Sigmoid colon (tissue), 7 donors: ENCODE results near the gene ATRNL1. TPM values are rescaled to one million over a fixed set of nuclear protein-coding genes. Genes with fewer than 3 reads are reported as not detected.

Experiments used
- DNase-seq: peaks from one replicate; pipeline ENCODE4 v3.0.0-alpha.2; 2019
- H3K27ac ChIP-seq, 4 donors: fragments of 200-600 bp; sonication (generic); one replicate each; pipeline ENCODE4 v1.5.1; 2016 to 2019; ENCODE audit warnings: mild to moderate bottlenecking in 1 of 4
- H3K27me3 ChIP-seq, 3 donors: fragments of 200-600 bp; sonication (generic); one replicate each; pipeline ENCODE4 v1.5.1; 2019; ENCODE audit warnings: mild to moderate bottlenecking in 1 of 3
- H3K36me3 ChIP-seq, 4 donors: fragments of 200-600 bp; sonication (generic); one replicate each; pipeline ENCODE4 v1.5.1; 2016 to 2019
- H3K4me1 ChIP-seq, 4 donors: fragments of 200-600 bp; sonication (generic); one replicate each; pipeline ENCODE4 v1.5.1; 2017 to 2019
- H3K4me3 ChIP-seq, 4 donors: fragments of 200-600 bp; sonication (generic); one replicate each; pipeline ENCODE4 v1.5.1; 2017 to 2019; ENCODE audit warnings: mild to moderate bottlenecking in 2 of 4, moderate library complexity in 1 of 4
- H3K9me3 ChIP-seq, 4 donors: fragments of 200-600 bp in 3 of 4; sonication (generic) in 3 of 4; one replicate each; pipeline versions ENCODE4 v1.5.1 to v1.6.1; 2013 to 2019
- CTCF ChIP-seq, 4 experiments: fragments of 450-650 bp in 3 of 4; fragments of 200-600 bp in 1 of 4; IDR thresholded peaks; one replicate each; pipeline ENCODE4 v1.5.1; 2016 to 2019; ENCODE audit warnings: antibody characterized with exemption in 4 of 4, mild to moderate bottlenecking in 3 of 4, moderate library complexity in 2 of 4
- EP300 ChIP-seq, 4 donors: sonication (generic); formaldehyde crosslinking; IDR thresholded peaks; one replicate each; pipeline ENCODE4 v1.6.1; 2017; ENCODE audit warnings: antibody characterized with exemption in 4 of 4
- POLR2A ChIP-seq, 2 donors: fragments of 450-650 bp; IDR thresholded peaks; one replicate each; pipeline ENCODE4 v1.6.1; 2016; ENCODE audit warnings: antibody characterized with exemption in 2 of 2, mild to moderate bottlenecking in 2 of 2, moderate library complexity in 2 of 2
- POLR2AphosphoS5 ChIP-seq, 4 donors: sonication (generic); formaldehyde crosslinking; IDR thresholded peaks; one replicate each; pipeline ENCODE4 v1.6.1; 2017; ENCODE audit warnings: antibody characterized with exemption in 4 of 4
- WGBS, 2 donors: extraction: QIAGEN DNeasy Blood & Tissue Kit; methylation state at CpG; one replicate each; pipeline ENCODE4 v1.1.7; 2013; 5-methylcytosine and 5-hydroxymethylcytosine counted together
- intact Hi-C: fragments of 100-400 bp; cut with DNase I; formaldehyde crosslinking; loops from one replicate; pipeline ENCODE4 v1.15.1; 2023
- polyA plus RNA-seq, 3 donors: library from polyadenylated mRNA; stranded (reverse); fragments of 200-250 nt; gene quantifications; one replicate each; pipeline ENCODE4 v1.2.3, GENCODE V29; 2013
- total RNA-seq, 4 donors: library from RNA; depleted of rRNA; stranded (reverse); fragments of >200 nt; gene quantifications; one replicate each; pipeline ENCODE4 v1.1.0, GENCODE V29; 2016
- donor health status: healthy with polysubstance abuse.
- donor health status: Bipolar disorder and iron deficiency.
- donor health status: healthy.

ATRNL1 gene
- total and polyA plus RNA-seq, 7 donors = 0.57 to 17.3 (median 6.9) TPM; not detected in 1

DNA sequence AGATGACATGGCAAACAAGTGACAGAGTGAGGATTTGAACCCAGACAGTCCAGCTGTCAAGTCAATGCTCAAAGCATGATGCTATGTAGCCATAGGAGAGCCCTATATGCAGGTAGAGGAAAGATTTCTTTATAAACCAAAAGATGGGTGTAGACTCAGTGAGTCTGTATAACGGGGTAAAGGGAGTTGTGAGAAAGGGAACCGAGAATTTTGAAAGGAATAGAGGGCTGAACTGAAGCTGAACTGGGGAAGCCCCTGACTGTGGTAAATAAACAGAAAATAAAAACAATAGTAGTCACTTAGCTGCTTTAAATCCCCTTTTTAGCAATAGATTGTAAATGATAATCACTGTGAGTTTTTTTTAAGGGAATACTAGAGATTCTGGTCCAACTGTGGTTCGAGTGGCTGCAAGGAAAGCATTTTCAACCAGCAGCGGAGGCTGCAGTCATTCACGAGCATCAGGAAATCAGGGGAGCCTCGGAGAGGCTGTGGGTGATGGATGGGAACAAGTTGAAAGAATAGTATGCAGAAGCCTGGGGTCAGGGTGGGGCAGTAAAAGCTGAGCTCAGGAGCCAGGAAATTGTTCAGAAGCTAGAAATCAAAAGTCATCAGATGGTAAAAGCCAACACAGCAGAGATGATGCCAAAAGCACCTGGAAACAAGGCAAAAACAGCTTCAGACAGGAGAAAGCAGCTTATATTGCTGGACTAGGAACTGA is 786.4 kb downstream of the ATRNL1 start:
- DNase-seq = no peak
- no peaks in the 10 kb centered on the region for H3K36me3 ChIP-seq
- no peaks in the 10 kb centered on the region for H3K27me3 ChIP-seq
- 50 to 59% methylated on average over 6 of the region's 6 CpGs for WGBS, 2 donors
- no peak overlapping the region for H3K4me3 ChIP-seq
- no peaks in the 10 kb centered on the region for H3K4me1 ChIP-seq
- H3K9me3 ChIP-seq = no peaks in the 10 kb centered on the region
- intact Hi-C loops = no loop called here
- H3K27ac ChIP-seq = no peak overlapping the region
- no peak for TF ChIP-seq POLR2AphosphoS5 (IDR thresholded peaks at IDR 0.05)

GRCh38 chr10:115882021-115882420 is 788.9 kb downstream of the ATRNL1 start:
- TF ChIP-seq POLR2AphosphoS5 (IDR thresholded peaks at IDR 0.05) = no peak
- TF ChIP-seq CTCF (IDR thresholded peaks at IDR 0.05) = no peak
- TF ChIP-seq EP300 (IDR thresholded peaks at IDR 0.05) = no peak
- no peak for TF ChIP-seq POLR2A (IDR thresholded peaks at IDR 0.05)
- Histone ChIP-seq H3K4me1 (no peaks in the 10 kb centered on the region), H3K36me3 (no peaks in the 10 kb centered on the region), H3K27me3 (no peaks in the 10 kb centered on the region), H3K9me3 (no peaks in the 10 kb centered on the region), H3K4me3 (no peak overlapping the region), H3K27ac (no peak overlapping the region)
- no peak for DNase-seq
- 79 to 80% methylated on average over 4 of the region's 4 CpGs for WGBS, 2 donors
- intact Hi-C loops = no loop called here

DNA sequence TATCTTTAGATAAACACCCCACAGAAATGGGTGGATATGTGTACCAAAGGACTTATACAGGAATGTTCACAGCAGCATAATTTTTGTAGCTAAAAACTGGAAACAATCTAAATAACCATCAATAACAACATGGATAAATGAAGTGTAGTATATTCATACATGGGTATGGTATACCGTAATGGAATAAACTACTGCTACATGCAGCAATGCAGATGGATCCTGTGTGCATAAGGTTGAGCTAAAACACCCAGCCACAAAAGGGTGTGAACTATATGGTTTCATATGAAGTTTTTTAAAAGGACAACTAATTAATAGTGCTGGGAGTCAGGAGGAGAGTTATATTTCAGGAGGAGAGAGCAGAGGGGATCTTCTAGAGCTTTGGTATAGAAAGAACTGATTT is 790.2 kb downstream of the ATRNL1 start:
- no peak overlapping the region for H3K4me3 ChIP-seq
- H3K27me3 ChIP-seq = no peaks in the 10 kb centered on the region
- no peak overlapping the region for H3K27ac ChIP-seq
- 87 to 88% methylated on average over 1 of the region's 1 CpG for WGBS, 2 donors
- no peaks in the 10 kb centered on the region for H3K4me1 ChIP-seq
- H3K9me3 ChIP-seq = no peaks in the 10 kb centered on the region
- H3K36me3 ChIP-seq = no peaks in the 10 kb centered on the region
- intact Hi-C loops = no loop called here
- TF ChIP-seq CTCF (IDR thresholded peaks at IDR 0.05) (no peak), EP300 (IDR thresholded peaks at IDR 0.05) (no peak), POLR2A (IDR thresholded peaks at IDR 0.05) (no peak), POLR2AphosphoS5 (IDR thresholded peaks at IDR 0.05) (no peak)
- DNase-seq = no peak

GRCh38 chr10:115884331-115884730 is 791.2 kb downstream of the ATRNL1 start:
- no peak overlapping the region for H3K4me3 ChIP-seq
- no peaks in the 10 kb centered on the region for H3K9me3 ChIP-seq
- WGBS, 2 donors = 90 to 91% methylated on average over 5 of the region's 5 CpGs
- intact Hi-C loops = no loop called here
- DNase-seq = no peak
- H3K27me3 ChIP-seq = no peaks in the 10 kb centered on the region
- H3K4me1 ChIP-seq = no peaks in the 10 kb centered on the region
- TF ChIP-seq EP300 (IDR thresholded peaks at IDR 0.05) (no peak), POLR2A (IDR thresholded peaks at IDR 0.05) (no peak), POLR2AphosphoS5 (IDR thresholded peaks at IDR 0.05) (no peak), CTCF (IDR thresholded peaks at IDR 0.05) (no peak)
- H3K36me3 ChIP-seq = no peaks in the 10 kb centered on the region
- no peak overlapping the region for H3K27ac ChIP-seq

- Histone ChIP-seq H3K9me3 (no peaks in the 10 kb centered on the region), H3K27me3 (no peaks in the 10 kb centered on the region), H3K36me3 (no peaks in the 10 kb centered on the region), H3K27ac (no peak overlapping the region), H3K4me3 (no peak overlapping the region), H3K4me1 (no peaks in the 10 kb centered on the region)
- intact Hi-C loops = no loop called here
- no peak for DNase-seq
- 60 to 75% methylated on average over 7 of the region's 7 CpGs for WGBS, 2 donors
- TF ChIP-seq POLR2A (IDR thresholded peaks at IDR 0.05) = no peak
- no peak for TF ChIP-seq EP300 (IDR thresholded peaks at IDR 0.05)
- no peak for TF ChIP-seq POLR2AphosphoS5 (IDR thresholded peaks at IDR 0.05)
- no peak for TF ChIP-seq CTCF (IDR thresholded peaks at IDR 0.05)
Measured at GRCh38 chr10:115895166-115895565, 802.0 kb downstream of the ATRNL1 start.
